Effector CD4-positive, alpha-beta T cell (primary cell): ENCODE results near the gene OR10G7. TPM values are rescaled to one million over a fixed set of nuclear protein-coding genes. Genes with fewer than 3 reads are reported as not detected.

Source experiments
- DNase-seq: peaks from one replicate; pipeline ENCODE4 v3.0.0-alpha.2; 2020
- total RNA-seq: gene quantifications from one replicate; lab custom pipeline; 2026; lab: John Stamatoyannopoulos, UW

OR10G7 gene
- total RNA-seq = not detected

- DNase-seq = no peak
Measured at GRCh38 chr11:124041254-124041653, at the start of gene OR10G7. Gene OR10G7, minus strand, starts transcription at chr11:124041325. Its CDS starts 2,324 bp downstream, at chr11:124039001.

- no peak for DNase-seq
Measured at GRCh38 chr11:124085997-124086846, 45.1 kb upstream of the OR10G7 start.

GRCh38 chr11:124085583-124085982 is 44.5 kb upstream of the OR10G7 start:
- no peak for DNase-seq

GRCh38 chr11:124082371-124082770 is 41.2 kb upstream of the OR10G7 start:
- no peak for DNase-seq

- DNase-seq = no peak
Measured at GRCh38 chr11:124081483-124081882, 40.4 kb upstream of the OR10G7 start.

GRCh38 chr11:124080327-124081001 is 39.3 kb upstream of the OR10G7 start:
- DNase-seq = no peak

GRCh38 chr11:124079631-124080326 is 38.7 kb upstream of the OR10G7 start:
- no peak for DNase-seq

GRCh38 chr11:124078591-124078990 is 37.5 kb upstream of the OR10G7 start:
- DNase-seq = no peak

GRCh38 chr11:124077266-124077665 is 36.1 kb upstream of the OR10G7 start:
- no peak for DNase-seq

- no peak for DNase-seq
Measured at GRCh38 chr11:124075841-124076651, 34.9 kb upstream of the OR10G7 start.

GRCh38 chr11:124075492-124075840 is 34.3 kb upstream of the OR10G7 start:
- DNase-seq = no peak

- DNase-seq = no peak
Measured at GRCh38 chr11:124074554-124074953, 33.4 kb upstream of the OR10G7 start.

GRCh38 chr11:124072147-124072546 is 31.0 kb upstream of the OR10G7 start:
- DNase-seq = no peak

GRCh38 chr11:124071623-124071948 is 30.5 kb upstream of the OR10G7 start:
- no peak for DNase-seq

GRCh38 chr11:124070915-124071622 is 29.9 kb upstream of the OR10G7 start:
- peak; percentile 46 for DNase-seq

GRCh38 chr11:124069429-124070401 is 28.6 kb upstream of the OR10G7 start:
- no peak for DNase-seq

GRCh38 chr11:124068601-124069110 is 27.5 kb upstream of the OR10G7 start:
- no peak for DNase-seq

- no peak for DNase-seq
Measured at GRCh38 chr11:124052966-124053365, 11.8 kb upstream of the OR10G7 start.

- DNase-seq = no peak
Measured at GRCh38 chr11:124050748-124051147, 9.6 kb upstream of the OR10G7 start.

- no peak for DNase-seq
Measured at GRCh38 chr11:124043420-124043819, 2.3 kb upstream of the OR10G7 start.

GRCh38 chr11:124039557-124039956 is 1.6 kb downstream of the OR10G7 start:
- no peak for DNase-seq
